CD4-positive, alpha-beta T cell treated with Interleukin-12 subunit alpha and Interleukin-12 subunit beta, for 1 hour (primary cell): ENCODE measurements around the gene SPTAN1.
"Not testable (repeated sequence)": the region's sequence is repeated elsewhere in the genome, so short reads cannot be mapped to it uniquely, and the experiment has no call there.

ENCODE experiments used
- DNase-seq: peaks from one replicate; pipeline ENCODE4 v3.0.0-alpha.2; 2020

SPTAN1 gene

DNA sequence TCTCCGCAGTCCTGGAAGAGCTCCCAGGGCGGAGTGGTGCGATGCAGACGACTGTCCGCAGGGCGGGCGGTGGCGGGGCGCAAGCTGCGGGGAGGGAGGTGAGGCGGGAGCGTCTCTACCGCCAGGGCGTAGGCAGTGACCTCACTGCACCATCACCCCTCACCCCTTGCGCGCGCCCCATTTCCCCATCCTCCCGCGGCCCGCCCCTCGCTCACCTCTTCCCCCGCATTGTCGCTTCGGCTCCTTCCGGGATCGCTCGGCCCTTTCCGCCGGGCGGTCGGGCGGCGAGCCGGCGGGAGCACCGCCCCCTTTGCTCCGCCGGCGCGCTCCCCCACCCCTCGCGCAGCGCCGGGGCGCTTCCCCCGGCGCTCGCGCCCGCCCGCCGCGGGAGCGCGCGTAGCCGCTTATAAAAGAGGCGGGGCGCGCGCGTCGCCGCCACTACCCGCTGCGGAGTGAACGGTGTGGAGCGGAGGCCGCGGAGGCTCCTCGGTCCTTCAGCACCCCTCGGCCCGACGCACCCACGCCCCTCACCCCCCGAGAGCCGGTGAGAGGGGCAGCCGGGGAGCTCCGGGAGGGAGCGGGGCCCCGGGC is at the start of gene SPTAN1:
SPTAN1 (plus strand) TSS at position 435 of the 591 bp plus-strand sequence. CDS start 14,154 bp downstream, outside the sequence.
- peak; percentile 97 for DNase-seq

DNA sequence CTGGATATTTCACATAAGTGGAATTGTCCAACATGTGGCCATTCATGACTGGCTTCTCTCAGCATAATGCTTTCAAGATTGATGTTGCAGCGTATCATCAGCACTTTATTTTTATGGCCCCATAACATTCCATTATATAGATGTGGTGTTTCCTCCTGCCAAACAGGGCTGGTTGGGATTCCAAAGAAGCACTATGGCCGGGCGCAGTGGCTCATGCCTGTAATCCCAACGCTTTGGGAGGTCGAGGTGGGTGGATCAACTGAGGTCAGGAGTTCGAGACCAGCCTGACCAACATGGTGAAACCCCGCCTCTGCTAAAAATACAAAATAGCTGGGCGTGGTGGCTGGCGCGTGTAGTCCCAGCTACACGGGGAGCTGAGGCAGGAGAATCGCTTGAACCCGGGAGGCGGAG is 49.0 kb upstream of the SPTAN1 start:
- not testable (repeated sequence) for DNase-seq

DNA sequence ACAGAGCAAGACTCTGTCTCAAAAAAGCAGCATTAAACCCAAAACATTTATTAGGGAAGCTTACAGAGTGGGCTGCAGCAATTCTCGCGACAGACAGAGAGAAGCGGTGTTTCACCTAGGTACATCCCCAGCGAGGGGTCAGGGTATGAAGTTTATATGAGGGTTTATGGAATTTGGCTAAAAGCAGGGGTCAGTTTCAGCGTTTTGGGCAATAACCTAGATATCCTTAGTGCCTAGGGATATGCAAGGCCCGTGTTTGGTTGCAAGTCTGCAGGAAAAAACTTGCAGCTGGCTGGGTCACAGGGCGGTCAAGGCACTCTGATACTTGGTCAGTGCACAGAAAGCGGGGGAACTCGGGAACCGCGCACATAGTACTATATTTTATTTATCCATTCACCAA is 48.5 kb upstream of the SPTAN1 start:
- no peak for DNase-seq

DNA sequence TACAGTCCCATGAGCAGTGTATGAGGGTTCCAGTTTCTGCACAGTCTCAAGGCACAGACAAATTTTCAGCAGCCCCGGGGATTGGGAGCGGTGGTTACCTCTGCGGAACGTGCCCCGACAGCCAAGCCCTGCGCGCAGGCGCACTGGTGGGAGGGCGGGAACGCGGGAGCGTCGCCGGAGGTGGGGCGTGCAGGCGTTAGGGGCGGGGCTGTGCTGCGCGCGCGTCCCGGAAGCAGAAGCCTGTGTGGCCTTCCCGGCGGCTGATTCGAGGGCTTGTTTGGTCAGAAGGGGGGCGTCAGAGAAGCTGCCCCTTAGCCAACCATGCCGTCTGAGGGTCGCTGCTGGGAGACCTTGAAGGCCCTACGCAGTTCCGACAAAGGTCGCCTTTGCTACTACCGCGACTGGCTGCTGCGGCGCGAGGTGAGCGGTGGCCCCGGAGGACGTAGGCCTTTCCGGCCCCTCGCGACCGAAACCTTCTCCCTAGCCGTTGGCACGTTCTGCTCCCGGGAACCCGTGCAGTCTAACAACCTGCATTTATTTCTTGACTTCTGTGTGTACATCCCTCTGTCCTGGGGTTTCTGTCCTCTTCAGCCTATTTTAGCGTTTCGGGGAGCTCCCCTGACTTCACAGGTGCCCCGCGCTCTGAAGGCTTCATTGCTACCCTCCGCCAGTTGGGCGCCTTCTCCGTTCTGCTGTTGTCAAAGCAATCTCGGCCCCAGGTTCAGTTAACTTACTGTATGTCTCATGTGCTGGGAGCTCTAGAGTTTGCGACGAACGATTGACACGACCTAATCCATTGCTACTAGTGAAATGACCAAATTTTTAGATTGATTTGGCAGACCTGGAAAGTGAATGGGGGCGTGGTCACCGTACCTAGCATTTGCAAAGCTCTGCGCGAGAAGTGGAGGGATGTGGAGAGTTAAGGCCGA is 47.6 kb upstream of the SPTAN1 start, which contains the start of gene GLE1:
GLE1 (plus strand) TSS at position 235 of the 929 bp plus-strand sequence; CDS start at position 322, 87 bp downstream.
- peak; percentile 97 for DNase-seq

DNA sequence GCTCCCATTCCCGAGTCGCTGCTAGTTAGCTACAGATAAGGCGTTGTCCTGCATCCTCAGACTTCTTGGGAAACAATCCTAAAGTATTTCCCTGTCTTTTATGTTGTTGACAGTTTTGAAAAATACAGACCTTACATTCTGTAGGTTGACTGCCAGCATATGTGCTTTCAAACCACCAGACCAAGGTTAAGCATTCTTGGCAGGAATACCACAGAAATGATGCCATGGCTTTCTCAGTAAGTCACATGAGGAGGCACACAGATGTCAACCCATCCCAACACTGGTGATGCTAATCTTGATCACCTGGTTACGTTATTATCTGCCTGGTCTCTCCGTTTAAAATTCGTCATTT is 47.0 kb upstream of the SPTAN1 start:
- DNase-seq, result no peak

DNA sequence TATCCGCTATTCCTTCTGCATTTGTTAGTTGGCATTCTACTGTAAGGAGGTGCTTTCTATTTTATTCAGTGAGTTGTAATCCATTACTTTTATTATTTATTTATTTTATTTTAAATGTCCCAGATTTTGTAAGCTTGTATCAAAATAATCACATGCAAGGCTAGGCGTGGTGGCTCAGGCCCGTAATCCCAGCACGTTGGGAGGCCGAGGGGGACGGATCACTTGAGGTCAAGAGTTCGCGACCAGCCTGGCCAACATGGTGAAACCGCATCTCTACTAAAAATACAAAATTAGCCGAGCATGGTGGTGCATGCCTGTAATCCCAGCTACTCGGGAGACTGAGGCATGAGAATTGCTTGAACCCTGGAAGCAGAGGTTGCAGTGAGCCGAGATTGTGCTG is 46.5 kb upstream of the SPTAN1 start:
- DNase-seq, result not testable (repeated sequence)

DNA sequence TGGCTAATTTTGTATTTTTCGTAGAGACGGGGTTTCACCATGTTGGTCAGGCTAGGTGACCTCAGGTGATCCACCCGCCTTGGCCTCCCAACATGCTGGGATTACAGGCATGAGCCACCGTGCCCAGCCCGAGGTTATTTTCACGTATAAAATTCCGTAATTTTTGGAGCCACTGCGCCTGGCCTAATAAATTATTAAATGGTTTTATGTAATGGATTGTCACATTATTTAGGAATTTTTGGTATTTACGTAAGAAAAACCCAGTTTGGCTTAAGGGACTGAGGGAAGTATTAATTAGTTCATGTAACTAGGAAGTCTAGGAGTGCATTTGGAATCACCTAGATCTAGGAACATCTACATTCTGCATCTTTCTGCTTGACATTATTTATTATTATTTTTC is 39.6 kb upstream of the SPTAN1 start:
- DNase-seq, result no peak

DNA sequence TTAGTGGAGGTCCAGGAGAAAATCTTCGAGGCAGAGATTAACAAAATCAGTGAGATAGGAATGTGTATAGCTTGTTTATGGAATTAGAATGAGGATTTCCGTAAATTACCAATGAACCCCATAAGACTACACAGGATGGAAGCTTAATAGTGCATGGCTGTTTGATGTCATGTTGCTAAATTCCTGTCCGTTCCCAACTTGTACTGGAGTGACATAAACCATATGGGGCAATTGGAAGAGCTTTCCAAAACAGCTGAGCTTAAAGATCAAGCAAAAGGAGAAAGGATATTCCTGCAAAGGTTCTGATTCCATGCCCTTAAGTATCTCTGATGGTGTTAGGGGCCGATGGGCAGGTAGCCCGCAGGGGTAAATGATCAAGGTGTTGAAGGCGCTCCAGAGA is 30.4 kb upstream of the SPTAN1 start:
- no peak for DNase-seq

DNA sequence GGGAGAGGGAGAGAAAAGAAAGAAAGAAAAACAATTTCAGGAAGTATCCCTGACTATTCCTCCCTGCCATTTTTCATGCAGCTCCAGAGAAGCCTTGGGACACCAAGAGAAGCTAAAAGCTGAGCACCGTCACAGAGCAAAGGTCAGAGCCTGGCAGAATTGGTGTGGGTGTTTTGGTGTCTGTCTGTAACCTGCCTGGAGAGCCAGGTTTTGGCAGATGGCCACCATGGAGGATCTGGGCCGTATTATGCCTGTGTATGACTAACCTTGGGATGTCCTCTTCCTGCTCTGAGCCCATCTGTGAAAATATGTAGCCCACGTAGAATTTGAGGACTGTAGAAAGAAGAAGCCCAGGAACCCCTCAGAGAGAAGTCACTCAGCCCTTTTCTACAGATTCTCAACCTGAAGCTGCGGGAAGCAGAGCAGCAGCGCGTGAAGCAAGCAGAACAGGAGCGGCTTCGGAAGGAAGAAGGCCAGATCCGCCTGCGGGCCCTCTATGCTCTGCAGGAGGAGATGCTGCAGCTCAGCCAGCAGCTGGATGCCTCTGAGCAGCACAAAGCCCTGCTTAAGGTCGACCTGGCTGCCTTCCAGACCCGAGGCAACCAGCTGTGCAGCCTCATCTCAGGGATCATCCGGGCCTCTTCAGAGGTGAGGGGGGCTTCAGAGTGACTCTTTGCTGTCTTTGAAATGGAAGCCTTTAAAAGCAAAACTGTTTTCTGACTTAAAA is 29.0 kb upstream of the SPTAN1 start:
- no peak for DNase-seq

DNA sequence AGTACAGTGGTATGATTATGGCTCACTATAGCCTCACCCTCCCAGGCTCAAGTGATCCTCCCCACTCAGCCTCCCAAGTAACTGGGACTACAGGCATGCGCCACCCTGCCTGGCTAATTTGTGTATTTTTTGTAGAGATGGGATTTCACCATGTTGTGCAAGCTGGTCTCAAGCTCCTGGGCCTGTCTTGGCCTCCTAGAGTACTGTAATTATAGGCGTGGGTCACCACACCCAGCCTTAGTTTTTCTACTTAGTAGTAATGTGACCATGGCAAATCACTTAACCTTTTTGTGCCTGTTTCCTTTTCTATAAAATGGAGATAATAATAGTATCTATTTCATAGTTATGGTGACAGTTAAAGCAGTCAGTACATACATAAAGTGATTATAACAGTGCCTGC is 25.7 kb upstream of the SPTAN1 start:
- no peak for DNase-seq

DNA sequence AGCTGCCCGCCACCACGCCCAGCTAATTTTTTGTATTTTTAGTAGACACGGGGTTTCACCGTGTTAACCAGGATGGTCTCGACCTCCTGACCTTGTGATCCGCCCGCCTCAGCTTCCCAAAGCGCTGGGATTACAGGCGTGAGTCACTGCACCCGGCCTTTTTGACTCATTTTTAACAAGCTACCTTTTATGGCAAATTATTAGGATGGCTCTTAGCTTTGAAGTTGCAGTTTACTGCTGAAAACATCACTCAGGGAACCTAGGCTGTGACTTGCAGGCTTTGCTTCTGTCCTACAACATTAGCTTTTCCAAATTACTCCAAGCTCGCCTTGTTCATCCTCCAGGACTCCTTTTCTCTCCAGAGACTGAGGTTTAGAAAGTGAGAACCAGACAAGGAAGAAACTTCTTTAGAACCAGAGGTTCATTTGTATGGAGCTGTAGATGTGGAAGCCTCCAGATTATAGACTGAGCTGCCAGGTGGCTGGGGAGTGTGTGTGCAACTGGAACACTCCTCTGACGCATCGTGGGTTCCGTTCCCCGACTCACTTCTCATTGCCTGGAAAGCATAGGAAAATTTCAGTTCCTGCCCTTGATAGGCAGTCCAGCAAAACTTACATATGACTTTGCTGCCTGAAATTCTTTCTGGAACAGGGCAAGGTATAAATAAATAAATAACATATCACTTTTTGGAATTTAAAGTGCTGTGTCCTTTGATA is 23.8 kb upstream of the SPTAN1 start:
- no peak for DNase-seq

DNA sequence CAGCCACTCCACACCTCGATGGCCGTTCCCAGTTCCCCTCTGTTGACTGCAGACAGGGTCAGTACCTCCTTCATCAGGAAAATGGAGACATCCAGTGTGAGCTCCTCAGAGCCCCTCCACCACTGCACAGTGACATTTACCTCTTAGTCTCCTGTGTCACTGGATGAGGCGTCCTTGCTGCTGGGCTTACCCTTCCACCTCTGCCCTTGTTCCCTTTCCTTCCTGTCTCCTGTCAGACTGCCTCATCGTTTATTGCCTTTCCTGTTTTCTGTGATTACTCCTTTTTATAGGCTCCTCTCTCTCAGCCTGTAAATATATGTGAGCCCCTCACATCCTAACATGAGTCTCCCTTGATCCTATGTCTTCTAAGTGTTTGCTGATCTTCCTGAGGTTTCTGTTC is 23.2 kb upstream of the SPTAN1 start:
- no peak for DNase-seq

DNA sequence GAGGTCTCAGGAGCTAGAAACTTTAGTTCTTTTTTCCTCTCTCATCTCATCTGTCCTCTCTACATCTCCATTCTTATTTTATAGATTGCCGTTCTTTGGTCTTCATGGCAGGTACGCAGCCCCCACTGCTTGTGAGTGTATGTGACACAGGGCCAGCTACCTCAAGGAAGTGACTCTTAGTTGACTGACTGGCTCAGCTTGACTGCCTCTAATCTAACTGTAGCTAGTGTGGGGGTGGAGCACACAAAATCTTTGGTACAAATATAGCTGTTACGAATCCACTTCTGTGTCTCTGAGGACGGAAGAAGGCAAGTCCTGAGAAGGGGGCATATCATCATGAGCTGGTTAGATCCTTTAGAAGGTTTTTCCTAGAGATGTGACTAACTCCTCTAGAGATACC is 19.8 kb upstream of the SPTAN1 start:
- no peak for DNase-seq

DNA sequence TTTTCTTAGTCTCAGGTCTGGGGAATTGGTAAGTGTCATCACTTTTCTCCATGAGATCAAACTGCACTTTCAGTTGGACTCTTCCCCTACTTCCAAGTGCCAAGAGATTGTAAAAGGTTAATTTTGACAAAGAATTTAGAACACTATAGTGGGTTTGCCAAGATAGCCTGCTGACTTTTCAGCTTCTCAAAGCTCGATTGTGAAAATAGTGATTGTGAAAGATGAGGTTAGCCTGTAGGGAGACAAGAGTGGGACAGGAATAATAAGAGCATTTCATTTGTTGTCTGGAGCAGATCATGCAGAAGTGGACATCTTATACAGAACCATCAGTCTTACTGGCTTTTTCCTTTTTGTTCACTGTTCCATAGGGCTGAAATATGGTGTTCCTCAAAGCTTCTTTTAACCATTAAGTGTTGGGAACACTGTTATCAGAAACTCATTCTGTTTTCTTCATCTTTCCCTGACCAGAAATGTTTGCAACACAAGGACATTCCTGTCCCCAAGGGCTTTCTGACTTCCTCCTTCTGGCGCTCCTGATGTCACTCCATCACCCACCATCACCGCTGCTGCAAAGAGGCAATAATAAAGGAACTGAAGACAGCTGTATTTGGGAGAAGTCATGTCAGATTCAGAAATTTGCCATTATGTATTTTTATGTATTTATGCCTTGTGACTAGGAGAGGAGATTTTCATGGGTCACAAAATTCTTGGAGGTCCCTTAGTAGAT is 11.6 kb upstream of the SPTAN1 start:
- no peak for DNase-seq

DNA sequence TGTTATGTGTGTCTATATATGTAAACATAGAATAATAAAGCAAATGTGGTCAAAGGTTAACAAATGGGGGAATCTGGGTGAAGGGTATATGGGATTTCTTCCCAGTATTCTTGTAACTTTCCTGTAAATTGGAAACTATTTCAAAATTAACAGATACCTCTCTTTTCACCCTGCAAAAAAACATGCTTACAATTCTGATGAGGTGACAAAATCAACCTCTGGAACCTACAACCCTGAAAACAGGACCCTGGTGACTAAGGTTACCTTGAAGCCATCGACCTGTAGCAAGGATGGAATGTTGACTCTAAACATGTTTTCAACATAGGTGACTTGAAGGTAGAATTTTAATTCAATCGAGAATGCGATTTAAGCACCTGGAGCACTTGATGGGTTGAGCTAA is 5.9 kb upstream of the SPTAN1 start:
- no peak for DNase-seq

DNA sequence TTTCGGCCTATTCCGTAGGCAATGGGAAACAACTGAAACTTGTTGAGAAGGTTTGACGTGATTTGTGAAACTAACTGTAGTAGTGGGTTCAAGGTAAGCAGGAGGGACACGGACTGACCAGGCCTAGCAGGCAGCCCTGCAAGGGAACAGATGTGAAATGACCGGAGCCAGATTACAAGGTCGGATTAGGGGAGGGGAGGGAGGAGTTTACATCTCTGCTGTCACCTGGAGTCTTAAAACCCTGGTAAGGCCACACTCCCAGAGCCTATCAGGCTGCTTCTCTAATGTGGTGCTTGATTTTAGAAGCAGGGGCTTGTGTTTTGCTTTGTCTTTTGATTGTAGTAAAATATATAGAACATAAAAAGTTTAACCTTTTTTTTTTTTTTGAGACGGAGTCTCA is 3.5 kb upstream of the SPTAN1 start:
- DNase-seq, result no peak

DNA sequence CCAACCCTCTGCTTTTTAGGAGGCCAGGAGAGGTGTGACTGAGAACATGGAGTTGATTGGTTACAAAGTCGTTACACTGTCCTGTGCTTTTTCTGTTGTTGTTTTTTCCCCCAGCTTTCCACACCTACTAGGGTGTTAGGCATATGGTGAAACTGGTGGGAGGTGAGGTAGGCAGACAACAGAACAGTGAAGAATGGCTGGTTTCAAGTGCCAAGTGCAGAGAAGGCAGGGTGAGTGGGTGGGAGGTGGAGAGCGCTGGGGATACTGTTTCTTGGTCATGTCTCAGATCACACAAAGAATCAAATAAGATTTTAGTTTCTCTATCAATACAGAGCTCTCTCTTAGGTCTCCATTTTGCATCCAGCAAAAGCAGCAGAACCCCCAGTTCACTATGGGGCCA is 2.2 kb upstream of the SPTAN1 start:
- peak; percentile 26 for DNase-seq

DNA sequence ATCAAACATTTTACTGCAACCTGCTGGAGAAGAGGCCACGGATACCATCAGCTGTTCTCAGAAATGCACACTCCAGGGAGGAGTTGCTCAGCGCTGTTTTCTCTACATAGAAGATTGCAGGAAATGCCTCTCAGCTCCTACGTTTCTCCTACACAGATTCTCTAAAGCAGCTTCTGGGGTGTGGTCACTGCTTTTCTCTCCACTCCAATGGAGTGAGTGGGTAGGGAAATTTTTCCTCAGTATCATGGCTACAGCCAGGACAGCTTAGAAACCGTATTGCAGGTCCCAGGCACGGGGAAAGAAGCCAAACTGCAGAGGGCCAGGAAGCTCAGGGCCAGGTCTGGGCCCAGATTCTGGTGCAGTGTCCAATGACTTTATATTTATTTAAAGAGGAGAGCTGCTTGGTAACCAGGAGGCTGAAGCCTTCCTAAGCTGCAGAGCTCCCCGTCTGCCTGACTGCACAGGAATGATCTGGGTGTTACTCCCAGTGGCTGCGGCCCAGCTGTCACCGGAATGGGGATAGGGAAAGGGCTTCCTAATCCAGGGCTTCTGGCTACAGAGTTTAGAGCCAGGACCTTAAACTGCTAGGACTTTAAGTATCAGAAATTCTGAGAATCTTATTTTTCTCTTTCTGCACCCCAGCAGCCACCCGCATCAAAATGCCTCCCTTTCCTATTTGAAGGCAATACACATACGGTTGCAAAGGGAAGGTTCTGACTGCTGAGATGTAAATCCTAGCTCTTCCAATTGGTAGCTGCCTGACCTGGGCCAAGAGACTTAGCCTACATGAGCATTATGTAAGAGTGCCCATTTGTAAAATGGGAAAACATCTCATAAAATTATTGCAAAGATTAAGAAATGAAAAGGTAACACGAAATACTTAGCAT is 1.4 kb upstream of the SPTAN1 start:
- no peak for DNase-seq

DNA sequence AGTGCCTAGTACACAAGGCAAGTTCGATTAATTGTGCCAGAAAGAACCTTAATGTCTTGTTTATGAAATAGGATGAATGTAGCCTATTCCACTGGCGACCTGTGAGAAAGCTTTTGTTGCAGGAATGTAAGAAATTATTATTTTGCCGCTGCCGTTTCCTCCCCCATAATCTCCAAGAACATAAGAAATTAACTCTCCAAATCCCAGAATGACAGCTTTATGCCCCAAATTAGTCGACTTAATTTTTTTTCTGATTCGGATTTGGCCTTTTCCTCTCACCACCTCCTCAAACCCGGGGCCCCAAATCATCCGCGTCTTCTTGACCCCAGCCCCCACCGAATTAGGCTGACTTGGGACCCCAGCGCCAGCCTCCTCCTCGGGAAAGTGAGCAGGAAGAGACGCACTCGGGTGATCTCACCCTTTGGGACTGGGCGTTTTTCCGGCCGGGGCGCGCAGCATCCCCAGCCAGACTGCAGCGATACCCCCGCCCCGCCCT is 682 bp upstream of the SPTAN1 start:
- no peak for DNase-seq

DNA sequence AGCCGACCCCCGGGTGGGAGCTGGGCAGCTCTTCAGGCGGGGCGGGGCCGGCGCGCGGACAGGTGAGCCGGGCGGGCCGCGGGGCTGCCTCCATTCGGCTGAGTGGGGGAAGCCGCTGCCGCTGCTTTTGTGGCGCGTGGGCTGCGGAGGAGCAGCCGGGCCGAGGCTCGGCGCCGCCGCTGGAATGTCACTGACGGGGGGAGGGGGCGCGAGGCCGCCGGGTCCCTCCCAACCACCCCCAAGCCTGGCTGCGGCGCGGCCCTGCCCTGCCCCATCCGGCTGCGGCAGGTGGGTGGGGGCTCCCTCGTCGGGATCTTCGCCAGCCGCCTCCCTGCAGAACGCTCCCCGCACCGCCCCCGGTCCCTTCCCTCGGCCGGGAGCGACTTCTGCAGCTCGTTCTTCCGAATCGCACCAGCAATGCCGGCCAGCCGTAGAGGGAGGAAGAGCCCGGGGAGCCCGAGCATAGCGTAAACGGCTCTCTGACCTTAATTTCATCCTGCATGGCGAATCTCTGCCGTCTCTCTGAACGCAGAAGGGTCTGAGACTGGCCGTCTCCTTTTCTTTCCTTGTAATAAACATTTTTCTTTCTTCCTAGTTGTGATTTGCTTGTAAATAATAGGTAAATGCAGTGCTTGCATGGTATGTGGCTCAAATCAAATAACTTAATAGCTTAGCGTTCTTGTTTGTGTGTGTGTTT is 505 bp downstream of the SPTAN1 start:
- no peak for DNase-seq
